Urinary bladder (tissue), 4 donors: ENCODE measurements around the gene SGCB. TPM values are rescaled to one million over a fixed set of nuclear protein-coding genes. Genes with fewer than 3 reads are reported as not detected.

Experiments used
- DNase-seq: peaks from one replicate; pipeline ENCODE4 v3.0.0-alpha.2; 2015; ENCODE audit errors: extremely low spot score
- H3K27ac ChIP-seq: one replicate; pipeline ENCODE4 v1.5.1; 2013; ENCODE audit warnings: low read depth, mild to moderate bottlenecking, moderate library complexity
- H3K36me3 ChIP-seq: one replicate; pipeline ENCODE4 v1.6.1; 2013; ENCODE audit warnings: mild to moderate bottlenecking, moderate library complexity; ENCODE audit not compliant: insufficient read depth
- H3K4me1 ChIP-seq: one replicate; pipeline ENCODE4 v1.6.1; 2013; ENCODE audit warnings: mild to moderate bottlenecking, moderate library complexity; ENCODE audit not compliant: insufficient read depth
- H3K4me3 ChIP-seq: one replicate; pipeline ENCODE4 v1.5.1; 2013; ENCODE audit warnings: low read depth, low read length
- WGBS: extraction: QIAGEN DNeasy Blood & Tissue Kit; methylation state at CpG from one replicate; pipeline ENCODE4 v1.1.7; 2013; 5-methylcytosine and 5-hydroxymethylcytosine counted together
- polyA plus RNA-seq: library from polyadenylated mRNA; stranded (reverse); fragments of 200-250 nt; gene quantifications from one replicate; pipeline ENCODE4 v1.2.3, GENCODE V29; 2013
- small RNA-seq: library from RNA; depleted of rRNA; stranded (forward); fragments of <200 nt; gene quantifications from one replicate; pipeline ENCODE3, GENCODE V24; 2014
- total RNA-seq: library from RNA; depleted of rRNA; stranded (reverse); fragments of >200 nt; gene quantifications from one replicate; pipeline ENCODE4 v1.2.3, GENCODE V29; 2014
- donor health status: healthy with polysubstance abuse.
- donor health status: healthy.

Gene SGCB
- total and polyA plus RNA-seq, 2 donors, result 49.2 to 78.8 TPM

GRCh38 chr4:52010986-52011385, 27.1 kb downstream of the SGCB start:
- no peak overlapping the region for H3K4me3 ChIP-seq
- no peaks in the 10 kb centered on the region for H3K36me3 ChIP-seq
- DNase-seq, result no peak
- H3K4me1 ChIP-seq, result no peaks in the 10 kb centered on the region
- no peak overlapping the region for H3K27ac ChIP-seq
- WGBS, result 97% methylated on average over 2 of the region's 2 CpGs

- Histone ChIP-seq H3K27ac (no peak overlapping the region), H3K4me1 (no peaks in the 10 kb centered on the region), H3K36me3 (no peaks in the 10 kb centered on the region), H3K4me3 (no peak overlapping the region)
- 95% methylated on average over 4 of the region's 4 CpGs for WGBS
- DNase-seq, result no peak
Observed at GRCh38 chr4:52006887-52007286, 31.2 kb downstream of the SGCB start.

GRCh38 chr4:52005604-52006273, 32.4 kb downstream of the SGCB start:
- no peak for DNase-seq
- Histone ChIP-seq H3K4me3 (no peak overlapping the region), H3K27ac (no peak overlapping the region), H3K4me1 (no peaks in the 10 kb centered on the region), H3K36me3 (no peaks in the 10 kb centered on the region)
- WGBS, result 97% methylated on average over 1 of the region's 2 CpGs

GRCh38 chr4:52004414-52004813, 33.7 kb downstream of the SGCB start:
- H3K27ac ChIP-seq, result no peak overlapping the region
- no peaks in the 10 kb centered on the region for H3K36me3 ChIP-seq
- no peak overlapping the region for H3K4me3 ChIP-seq
- H3K4me1 ChIP-seq, result no peaks in the 10 kb centered on the region
- no peak for DNase-seq

- Histone ChIP-seq H3K27ac (no peak overlapping the region), H3K4me3 (no peak overlapping the region), H3K4me1 (no peaks in the 10 kb centered on the region), H3K36me3 (no peaks in the 10 kb centered on the region)
- DNase-seq, result no peak
- 79% methylated on average over 2 of the region's 2 CpGs for WGBS
Observed at GRCh38 chr4:52001616-52002015, 36.5 kb downstream of the SGCB start.

- WGBS, result 94% methylated on average over 5 of the region's 5 CpGs
- Histone ChIP-seq H3K27ac (no peak overlapping the region), H3K4me3 (no peak overlapping the region), H3K36me3 (no peaks in the 10 kb centered on the region), H3K4me1 (no peaks in the 10 kb centered on the region)
- DNase-seq, result no peak
Observed at GRCh38 chr4:51999250-51999649, 38.8 kb downstream of the SGCB start.

- Histone ChIP-seq H3K36me3 (no peaks in the 10 kb centered on the region), H3K4me1 (no peaks in the 10 kb centered on the region), H3K27ac (no peak overlapping the region), H3K4me3 (no peak overlapping the region)
- DNase-seq, result no peak
Observed at GRCh38 chr4:51998837-51999236, 39.3 kb downstream of the SGCB start.

- no peaks in the 10 kb centered on the region for H3K4me1 ChIP-seq
- H3K4me3 ChIP-seq, result no peak overlapping the region
- H3K27ac ChIP-seq, result no peak overlapping the region
- DNase-seq, result no peak
- no peaks in the 10 kb centered on the region for H3K36me3 ChIP-seq
Observed at GRCh38 chr4:51997647-51998046, 40.5 kb downstream of the SGCB start.

GRCh38 chr4:51995647-51996220, 42.4 kb downstream of the SGCB start:
- Histone ChIP-seq H3K27ac (no peak overlapping the region), H3K36me3 (no peaks in the 10 kb centered on the region), H3K4me3 (no peak overlapping the region), H3K4me1 (no peaks in the 10 kb centered on the region)
- 47% methylated on average over 20 of the region's 20 CpGs for WGBS
- DNase-seq, result no peak

Small RNAs within 50 kb of the gene (small RNA-seq; reads per million reads assigned to genes)
- gene AC104784.1, result not detected

Other genes starting within 250 kb of the SGCB start
- 80.3 TPM for gene DCUN1D4, start 195.1 kb downstream of the SGCB start, total RNA-seq
- 32.3 TPM for gene DCUN1D4, start 195.1 kb downstream of the SGCB start, polyA plus RNA-seq
- 0.63 TPM for gene LRRC66, start 17.9 kb downstream of the SGCB start, total RNA-seq
- 0.16 TPM for gene LRRC66, start 17.9 kb downstream of the SGCB start, polyA plus RNA-seq
- gene SPATA18, start 13.0 kb upstream of the SGCB start, total RNA-seq, result 4.0 TPM
- 0.96 TPM for gene SPATA18, start 13.0 kb upstream of the SGCB start, polyA plus RNA-seq